K562 (cell line): ENCODE results near the gene ZFPM1. TPM values are rescaled to one million over a fixed set of nuclear protein-coding genes. Genes with fewer than 3 reads are reported as not detected.

Experiments used
- BCL6 ChIP-seq: fragments of 250-450 bp; sonication (Bioruptor Pico); IDR thresholded peaks from 2 replicates; pipeline ENCODE4 v1.4.0; 2020
- CREB1 ChIP-seq, 2 experiments: sonication (generic) in 1 of 2; formaldehyde crosslinking in 1 of 2; IDR thresholded peaks; 2 replicates each; pipeline versions ENCODE4 v1.6.1 to v1.8.0; 2012 to 2022; ENCODE audit warnings: inconsistent platforms in 1 of 2, mild to moderate bottlenecking in 1 of 2, missing genetic modification reagents in 1 of 2, moderate library complexity in 1 of 2
- CREBBP ChIP-seq: IDR thresholded peaks from one replicate; pipeline ENCODE4 v1.6.1; 2012; ENCODE audit warnings: low read depth, mild to moderate bottlenecking, control low read depth, inconsistent platforms, low read length
- NCOA6 ChIP-seq: fragments of 450-650 bp; IDR thresholded peaks from 2 replicates; pipeline ENCODE4 v1.6.1; 2017; ENCODE audit warnings: mild to moderate bottlenecking
- NFATC3 ChIP-seq: fragments of 450-650 bp; IDR thresholded peaks from 2 replicates; pipeline ENCODE4 v1.6.1; 2017; ENCODE audit warnings: mild to moderate bottlenecking
- NFRKB ChIP-seq: fragments of 450-650 bp; IDR thresholded peaks from 2 replicates; pipeline ENCODE4 v1.6.1; 2016; ENCODE audit warnings: low read depth
- PRPF4 ChIP-seq: fragments of 200-400 bp; formaldehyde crosslinking; IDR thresholded peaks from one replicate; pipeline ENCODE4 v1.6.1; 2017; ENCODE audit warnings: low read length, low read depth, mild to moderate bottlenecking; ENCODE audit not compliant: insufficient read depth, poor library complexity, severe bottlenecking
- SAFB ChIP-seq: fragments of 200-400 bp; formaldehyde crosslinking; IDR thresholded peaks from 2 replicates; pipeline ENCODE4 v1.6.1; 2017; ENCODE audit warnings: low read depth, low read length, borderline replicate concordance
- SAP30 ChIP-seq: fragments of 200-600 bp; sonication (generic); IDR thresholded peaks from 2 replicates; pipeline ENCODE4 v1.6.1; 2012; ENCODE audit warnings: borderline replicate concordance, low read depth, mild to moderate bottlenecking, moderate library complexity, low read length, control low read depth, inconsistent platforms; ENCODE audit not compliant: insufficient read depth, poor library complexity, severe bottlenecking
- SIN3B ChIP-seq: fragments of 450-650 bp; IDR thresholded peaks from 2 replicates; pipeline ENCODE4 v1.6.1; 2017; ENCODE audit warnings: low read depth, mild to moderate bottlenecking, moderate library complexity
- SMARCA5 ChIP-seq: fragments of 450-650 bp; IDR thresholded peaks from 2 replicates; pipeline ENCODE4 v1.6.1; 2016
- TCF7 ChIP-seq: sonication (generic); IDR thresholded peaks from 2 replicates; pipeline ENCODE4 v1.6.1; 2016; ENCODE audit warnings: antibody characterized with exemption, borderline replicate concordance
- TOE1 ChIP-seq, 2 experiments: fragments of 450-650 bp in 1 of 2; sonication (generic) in 1 of 2; formaldehyde crosslinking in 1 of 2; IDR thresholded peaks; 2 replicates each; pipeline versions ENCODE4 v1.7.1 to v1.8.0; 2016 to 2022; ENCODE audit warnings: borderline replicate concordance in 2 of 2, mild to moderate bottlenecking in 2 of 2, antibody characterized with exemption in 1 of 2, inconsistent platforms in 1 of 2, low read depth in 1 of 2, missing genetic modification reagents in 1 of 2, moderate library complexity in 1 of 2
- WHSC1 ChIP-seq: IDR thresholded peaks from one replicate; pipeline ENCODE4 v1.6.1; 2012; ENCODE audit warnings: low read length, control low read depth, inconsistent platforms
- ZBTB1 ChIP-seq: sonication (generic); formaldehyde crosslinking; IDR thresholded peaks from 2 replicates; pipeline ENCODE4 v1.8.1; 2023; ENCODE audit warnings: missing genetic modification reagents, low read depth, mild to moderate bottlenecking, borderline replicate concordance
- ZNF561 ChIP-seq: fragments of 450-650 bp; formaldehyde crosslinking; conservative IDR thresholded peaks from 2 replicates; pipeline ENCODE4 v1.4.0; 2020; ENCODE audit warnings: mild to moderate bottlenecking, moderate library complexity
- ZNF707 ChIP-seq: fragments of 250-450 bp; sonication (Bioruptor Pico); conservative IDR thresholded peaks from 2 replicates; pipeline ENCODE4 v1.8.0; 2022; ENCODE audit warnings: inconsistent platforms, mild to moderate bottlenecking, moderate library complexity
- ZSCAN32 ChIP-seq: fragments of 450-650 bp; formaldehyde crosslinking; IDR thresholded peaks from 2 replicates; pipeline ENCODE4 v1.4.0; 2020; ENCODE audit warnings: mild to moderate bottlenecking, moderate library complexity
- polyA plus RNA-seq, 8 experiments: library from polyadenylated mRNA; depleted of rRNA in 4 of 8; stranded (reverse) in 5 of 8; unstranded in 3 of 8; fragments of >200 nt; fragmentation: Nextera tagmentation in 2 of 8; fragmentation: Illumina TruSeq in 1 of 8; extraction: Ambion mirVana in 2 of 8; extraction: Trizol in 1 of 8; gene quantifications; 2 replicates each; pipeline versions ENCODE4 v1.2.1 to v1.2.3, GENCODE V29; 2011 to 2014; ENCODE audit warnings: inconsistent platforms in 1 of 8, missing spikeins in 1 of 8
- total RNA-seq, 7 experiments: library from RNA; depleted of rRNA in 6 of 7; stranded (reverse); fragments of >200 nt in 6 of 7; fragmentation: Illumina TruSeq in 2 of 7; extraction: Trizol in 2 of 7; gene quantifications; 2 replicates each; pipeline versions ENCODE4 v1.2.1 to v1.2.3, GENCODE V29; 2011 to 2021; ENCODE audit warnings: low replicate concordance in 1 of 7
- TF ChIP-seq, protein P1 (sequence below), 2 experiments: fragments of 450-650 bp; conservative IDR thresholded peaks; 2 replicates each; pipeline ENCODE4 v1.6.1; 2017; ENCODE audit warnings: mild to moderate bottlenecking in 2 of 2, moderate library complexity in 2 of 2
- TF ChIP-seq, protein P2 (sequence below): fragments of 250-450 bp; sonication (Bioruptor Pico); IDR thresholded peaks from 2 replicates; pipeline ENCODE4 v1.5.0; 2022; ENCODE audit warnings: mild to moderate bottlenecking
- TF ChIP-seq, protein P3 (sequence below), 2 experiments: IDR thresholded peaks; 2 replicates each; pipeline ENCODE4 v1.6.1; 2012; ENCODE audit warnings: improper control_type of control experiment in 2 of 2, low read depth in 2 of 2, low read length in 2 of 2, borderline replicate concordance in 1 of 2

The ZFPM1 gene
- total and polyA plus RNA-seq, 9 of the 15 experiments (the other 6 are each of a cell fraction or from before 2014, with no cell fraction given): 0.03 to 35.9 (median 1.4) TPM

DNA sequence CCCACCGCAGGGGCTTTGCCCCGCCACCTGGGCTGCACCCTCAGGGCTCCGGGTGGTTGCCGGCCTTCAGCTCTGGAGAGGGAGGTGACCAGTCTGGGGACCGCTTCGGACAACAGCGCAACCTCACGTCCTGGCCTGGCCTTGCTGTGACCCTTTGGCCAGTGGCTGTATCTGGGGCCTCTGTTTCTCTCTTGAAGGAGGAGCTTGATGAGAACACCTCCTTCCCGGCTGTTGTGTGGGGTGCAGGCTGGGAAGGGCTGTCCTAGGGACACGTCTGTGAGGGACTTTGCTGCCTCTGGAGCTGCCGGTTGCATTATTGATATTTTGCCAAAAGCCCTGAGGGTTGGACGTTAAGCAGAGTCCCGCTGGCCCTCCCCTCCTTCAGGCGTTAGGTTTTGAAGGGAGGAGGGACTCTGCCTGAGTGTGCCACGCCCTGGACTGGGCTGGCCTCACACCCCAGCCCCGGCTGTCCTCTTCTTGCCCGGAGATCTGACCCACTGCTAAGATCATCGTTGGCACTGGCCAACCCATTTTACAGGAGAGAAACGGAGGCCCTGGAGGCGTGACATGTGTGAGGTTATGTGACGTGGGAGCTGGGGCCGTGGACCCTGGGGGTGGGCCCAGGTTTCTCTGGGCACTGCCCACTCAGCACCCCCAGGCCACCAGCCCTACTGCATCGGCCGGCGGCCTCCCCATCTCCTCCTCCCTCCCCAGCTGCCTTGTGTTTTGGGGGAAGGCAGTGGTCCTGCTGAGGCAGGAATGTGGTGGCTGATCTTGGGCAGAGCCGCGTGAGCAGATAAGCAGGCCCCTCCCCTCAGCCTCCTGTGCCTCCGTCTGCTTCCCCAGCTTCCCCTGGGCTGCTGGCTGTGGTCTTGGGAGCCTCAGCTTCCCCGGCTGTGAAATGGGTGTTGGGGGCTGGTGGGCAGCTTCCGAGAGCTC lies 8.5 kb downstream of the ZFPM1 start (continued):
- TF ChIP-seq, protein P1, sequence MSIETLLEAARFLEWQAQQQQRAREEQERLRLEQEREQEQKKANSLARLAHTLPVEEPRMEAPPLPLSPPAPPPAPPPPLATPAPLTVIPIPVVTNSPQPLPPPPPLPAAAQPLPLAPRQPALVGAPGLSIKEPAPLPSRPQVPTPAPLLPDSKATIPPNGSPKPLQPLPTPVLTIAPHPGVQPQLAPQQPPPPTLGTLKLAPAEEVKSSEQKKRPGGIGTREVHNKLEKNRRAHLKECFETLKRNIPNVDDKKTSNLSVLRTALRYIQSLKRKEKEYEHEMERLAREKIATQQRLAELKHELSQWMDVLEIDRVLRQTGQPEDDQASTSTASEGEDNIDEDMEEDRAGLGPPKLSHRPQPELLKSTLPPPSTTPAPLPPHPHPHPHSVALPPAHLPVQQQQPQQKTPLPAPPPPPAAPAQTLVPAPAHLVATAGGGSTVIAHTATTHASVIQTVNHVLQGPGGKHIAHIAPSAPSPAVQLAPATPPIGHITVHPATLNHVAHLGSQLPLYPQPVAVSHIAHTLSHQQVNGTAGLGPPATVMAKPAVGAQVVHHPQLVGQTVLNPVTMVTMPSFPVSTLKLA (conservative IDR thresholded peaks at IDR 0.05): peak in 1 of 2 experiments; percentile 53; a peak in 1 of 4 replicates
- TF ChIP-seq NFRKB (no peak), SIN3B (no peak), SAFB (no peak), NCOA6 (no peak), NFATC3 (no peak), SAP30 (no peak), ZNF561 (CRISPR knock-in tag) (no peak), ZBTB1 (CRISPR knock-in tag) (no peak), TOE1 (IDR thresholded peaks at IDR 0.05; ENCODE audit: borderline replicate concordance) (no peak), TOE1 (CRISPR knock-in tag; IDR thresholded peaks at IDR 0.05; ENCODE audit: borderline replicate concordance, low read depth) (no peak), ZSCAN32 (CRISPR knock-in tag) (no peak), ZNF707 (CRISPR knock-in tag) (no peak), CREB1 (IDR thresholded peaks at IDR 0.05) (no peak), CREB1 (CRISPR knock-in tag; IDR thresholded peaks at IDR 0.05) (peak; percentile 53), CREBBP (no peak), TCF7 (no peak), PRPF4 (no peak), WHSC1 (no peak), BCL6 (no peak), SMARCA5 (no peak)
- TF ChIP-seq, protein P2, sequence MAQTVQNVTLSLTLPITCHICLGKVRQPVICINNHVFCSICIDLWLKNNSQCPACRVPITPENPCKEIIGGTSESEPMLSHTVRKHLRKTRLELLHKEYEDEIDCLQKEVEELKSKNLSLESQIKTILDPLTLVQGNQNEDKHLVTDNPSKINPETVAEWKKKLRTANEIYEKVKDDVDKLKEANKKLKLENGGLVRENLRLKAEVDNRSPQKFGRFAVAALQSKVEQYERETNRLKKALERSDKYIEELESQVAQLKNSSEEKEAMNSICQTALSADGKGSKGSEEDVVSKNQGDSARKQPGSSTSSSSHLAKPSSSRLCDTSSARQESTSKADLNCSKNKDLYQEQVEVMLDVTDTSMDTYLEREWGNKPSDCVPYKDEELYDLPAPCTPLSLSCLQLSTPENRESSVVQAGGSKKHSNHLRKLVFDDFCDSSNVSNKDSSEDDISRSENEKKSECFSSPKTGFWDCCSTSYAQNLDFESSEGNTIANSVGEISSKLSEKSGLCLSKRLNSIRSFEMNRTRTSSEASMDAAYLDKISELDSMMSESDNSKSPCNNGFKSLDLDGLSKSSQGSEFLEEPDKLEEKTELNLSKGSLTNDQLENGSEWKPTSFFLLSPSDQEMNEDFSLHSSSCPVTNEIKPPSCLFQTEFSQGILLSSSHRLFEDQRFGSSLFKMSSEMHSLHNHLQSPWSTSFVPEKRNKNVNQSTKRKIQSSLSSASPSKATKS (CRISPR knock-in tag): no peak
- TF ChIP-seq, protein P3, sequence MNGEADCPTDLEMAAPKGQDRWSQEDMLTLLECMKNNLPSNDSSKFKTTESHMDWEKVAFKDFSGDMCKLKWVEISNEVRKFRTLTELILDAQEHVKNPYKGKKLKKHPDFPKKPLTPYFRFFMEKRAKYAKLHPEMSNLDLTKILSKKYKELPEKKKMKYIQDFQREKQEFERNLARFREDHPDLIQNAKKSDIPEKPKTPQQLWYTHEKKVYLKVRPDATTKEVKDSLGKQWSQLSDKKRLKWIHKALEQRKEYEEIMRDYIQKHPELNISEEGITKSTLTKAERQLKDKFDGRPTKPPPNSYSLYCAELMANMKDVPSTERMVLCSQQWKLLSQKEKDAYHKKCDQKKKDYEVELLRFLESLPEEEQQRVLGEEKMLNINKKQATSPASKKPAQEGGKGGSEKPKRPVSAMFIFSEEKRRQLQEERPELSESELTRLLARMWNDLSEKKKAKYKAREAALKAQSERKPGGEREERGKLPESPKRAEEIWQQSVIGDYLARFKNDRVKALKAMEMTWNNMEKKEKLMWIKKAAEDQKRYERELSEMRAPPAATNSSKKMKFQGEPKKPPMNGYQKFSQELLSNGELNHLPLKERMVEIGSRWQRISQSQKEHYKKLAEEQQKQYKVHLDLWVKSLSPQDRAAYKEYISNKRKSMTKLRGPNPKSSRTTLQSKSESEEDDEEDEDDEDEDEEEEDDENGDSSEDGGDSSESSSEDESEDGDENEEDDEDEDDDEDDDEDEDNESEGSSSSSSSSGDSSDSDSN (IDR thresholded peaks at IDR 0.05; ENCODE audit: borderline replicate concordance in 1 of 2, low read depth in 2 of 2, low read length in 2 of 2): peak in 1 of 2 experiments; percentile 32; a peak in 1 of 4 replicates
